K562 (cell line): ENCODE measurements around the gene CD36. TPM values are rescaled to one million over a fixed set of nuclear protein-coding genes. Genes with fewer than 3 reads are reported as not detected.

Experiments used
- ATAC-seq: fragments of 200-7000 bp; cut with Tn5 transposase; 3 replicates; pipeline ENCODE4 v1.9.1; 2020; ENCODE audit warnings: moderate library complexity
- BruUV-seq: library from RNA; stranded (reverse); fragments of 400-500 nt; replicated peaks from 2 replicates; lab custom pipeline; 2021; lab: Mats Ljungman, UMichigan
- CTCF ChIA-PET: fragments of 300-600 bp; formaldehyde crosslinking; extraction: SDS; loops from one replicate; lab custom pipeline; 2021; ENCODE audit warnings: low intra/inter-chr PET ratio; lab: Yijun Ruan, JAX
- POLR2A ChIA-PET: fragments of 300-600, 350-650 bp; sonication (Branson Sonifier 250); formaldehyde crosslinking; extraction: SDS; loops from one replicate; lab custom pipeline; 2021; ENCODE audit warnings: antibody characterized with exemption, inconsistent platforms; lab: Yijun Ruan, JAX
- DNase-seq, 4 experiments: peaks; one replicate each; pipeline versions ENCODE4 v3.0.0 to v3.0.0-alpha.2; 2011 to 2018; ENCODE audit warnings: low spot score in 3 of 4, mixed read lengths in 3 of 4; ENCODE audit errors: extremely low read depth in 1 of 4
- FAIRE-seq: peaks from 2 replicates; lab custom pipeline; 2011; peaks lifted over from hg19 to GRCh38; lab: Jason Lieb, UNC
- H2AFZ ChIP-seq: 2 replicates; pipeline ENCODE4 v1.6.0; 2011; ENCODE audit warnings: low read depth, low read length, control low read depth, inconsistent platforms
- H3K27ac ChIP-seq: fragments of 200-600 bp; 3 replicates; pipeline ENCODE4 v1.8.0; 2011; ENCODE audit warnings: low read depth, mild to moderate bottlenecking, control low read depth, inconsistent platforms, low read length, moderate library complexity, mixed read lengths; ENCODE audit errors: extremely low read depth
- H3K27me3 ChIP-seq, 2 experiments: fragments of 300-600 bp in 1 of 2; 2 replicates in 1 of 2; 3 replicates in 1 of 2; pipeline versions ENCODE4 v1.6.0 to v1.8.0; 2011; ENCODE audit warnings: inconsistent platforms in 2 of 2, low read length in 2 of 2, mild to moderate bottlenecking in 1 of 2, mixed read lengths in 1 of 2, moderate library complexity in 1 of 2; ENCODE audit not compliant: control insufficient read depth in 2 of 2, insufficient read depth in 2 of 2
- H3K36me3 ChIP-seq: fragments of 300-600 bp; 3 replicates; pipeline ENCODE4 v1.8.0; 2011; ENCODE audit warnings: mild to moderate bottlenecking, low read length, inconsistent platforms; ENCODE audit not compliant: control insufficient read depth, insufficient read depth
- H3K4me1 ChIP-seq, 2 experiments: fragments of 200-600 bp in 1 of 2; replicated peaks in 1 of 2; 2 replicates in 1 of 2; 3 replicates in 1 of 2; pipeline versions ENCODE4 v1.5.1 to v1.8.0; 2011; ENCODE audit warnings: inconsistent platforms in 2 of 2, low read length in 2 of 2, mild to moderate bottlenecking in 1 of 2, mixed read lengths in 1 of 2, moderate library complexity in 1 of 2; ENCODE audit not compliant: control insufficient read depth in 2 of 2, insufficient read depth in 2 of 2
- H3K4me2 ChIP-seq: 2 replicates; pipeline ENCODE4 v1.6.1; 2011; ENCODE audit warnings: low read length, control low read depth, inconsistent platforms, mixed read lengths; ENCODE audit not compliant: insufficient read depth
- H3K4me3 ChIP-seq: fragments of 200-600 bp; sonication (generic), shearing (Covaris generic); 2 replicates; pipeline ENCODE4 v1.5.1; 2016; ENCODE audit warnings: control low read depth, inconsistent platforms
- H3K79me2 ChIP-seq: fragments of 200-600 bp; 3 replicates; pipeline ENCODE4 v1.8.0; 2011; ENCODE audit warnings: low read length, inconsistent platforms; ENCODE audit not compliant: control insufficient read depth, insufficient read depth
- H3K9ac ChIP-seq, 2 experiments: 2 replicates each; pipeline versions ENCODE4 v1.6.0 to v1.6.1; 2011; ENCODE audit warnings: low read depth in 2 of 2, low read length in 2 of 2, control low read depth in 1 of 2, inconsistent platforms in 1 of 2, mild to moderate bottlenecking in 1 of 2, mixed read lengths in 1 of 2; ENCODE audit not compliant: insufficient read depth in 1 of 2
- H3K9me1 ChIP-seq: one replicate; pipeline ENCODE4 v1.6.0; 2011; ENCODE audit warnings: inconsistent platforms, mild to moderate bottlenecking, low read length, moderate library complexity; ENCODE audit not compliant: control insufficient read depth, insufficient read depth
- H3K9me3 ChIP-seq: replicated peaks from 2 replicates; pipeline ENCODE4 v1.5.1; 2011; ENCODE audit warnings: low read depth, low read length, inconsistent platforms; ENCODE audit not compliant: control insufficient read depth, insufficient read depth
- H4K20me1 ChIP-seq: replicated peaks from 2 replicates; pipeline ENCODE4 v1.6.1; 2011; ENCODE audit warnings: low read length, inconsistent platforms, mixed read lengths; ENCODE audit not compliant: control insufficient read depth, insufficient read depth
- ARID4B ChIP-seq: sonication (generic); formaldehyde crosslinking; IDR thresholded peaks from 2 replicates; pipeline ENCODE4 v1.8.0; 2022; ENCODE audit warnings: mild to moderate bottlenecking, missing genetic modification reagents
- IFI16 ChIP-seq: fragments of 250-450 bp; sonication (Bioruptor Pico); IDR thresholded peaks from 2 replicates; pipeline ENCODE4 v2.1.2; 2022; ENCODE audit warnings: mild to moderate bottlenecking, inconsistent platforms
- KLF16 ChIP-seq: IDR thresholded peaks from 2 replicates; pipeline ENCODE4 v1.6.1; 2016; ENCODE audit warnings: antibody characterized with exemption
- MED1 ChIP-seq: sonication (generic); formaldehyde crosslinking; IDR thresholded peaks from 2 replicates; pipeline ENCODE4 v1.8.1; 2023; ENCODE audit warnings: missing genetic modification reagents, borderline replicate concordance
- MTA1 ChIP-seq: fragments of 450-650 bp; IDR thresholded peaks from 2 replicates; pipeline ENCODE4 v1.6.1; 2017; ENCODE audit warnings: borderline replicate concordance
- PHB2 ChIP-seq: fragments of 450-650 bp; IDR thresholded peaks from 2 replicates; pipeline ENCODE4 v1.6.1; 2017; ENCODE audit warnings: low read depth
- PHF8 ChIP-seq: fragments of 200-600 bp; sonication (generic); IDR thresholded peaks from 2 replicates; pipeline ENCODE4 v1.6.1; 2012; ENCODE audit warnings: mixed run types, mild to moderate bottlenecking, inconsistent platforms, low read length, moderate library complexity, borderline replicate concordance
- SIN3A ChIP-seq, 2 experiments: fragments of 150-350 bp in 1 of 2; IDR thresholded peaks; 2 replicates each; pipeline ENCODE4 v1.6.1; 2011 to 2016; ENCODE audit warnings: borderline replicate concordance in 2 of 2, low read depth in 2 of 2, low read length in 2 of 2, mild to moderate bottlenecking in 2 of 2, moderate library complexity in 2 of 2; ENCODE audit not compliant: control insufficient read depth in 1 of 2
- STAG1 ChIP-seq: sonication (generic); formaldehyde crosslinking; IDR thresholded peaks from 2 replicates; pipeline ENCODE4 v1.5.0; 2020; ENCODE audit warnings: missing genetic modification reagents, borderline replicate concordance
- TCF7 ChIP-seq: sonication (generic); IDR thresholded peaks from 2 replicates; pipeline ENCODE4 v1.6.1; 2016; ENCODE audit warnings: antibody characterized with exemption, borderline replicate concordance
- TEAD2 ChIP-seq: fragments of 450-650 bp; IDR thresholded peaks from 2 replicates; pipeline ENCODE4 v1.6.1; 2016; ENCODE audit warnings: missing genetic modification characterization, control low read depth, missing compliant biosample characterization
- ZSCAN29 ChIP-seq: fragments of 450-650 bp; IDR thresholded peaks from 2 replicates; pipeline ENCODE4 v1.6.1; 2017
- WGBS: fragments of 100-300 bp; shearing (Covaris generic); methylation state at CpG from one replicate; pipeline ENCODE4 v1.1.6; 2016; ENCODE audit warnings: low coverage, mixed read lengths; ENCODE audit not compliant: insufficient coverage; ENCODE audit errors: missing lambda C conversion rate; 5-methylcytosine and 5-hydroxymethylcytosine counted together
- in situ Hi-C: fragments of 300-500 bp; cut with MboI; formaldehyde crosslinking; loops from 4 replicates; pipeline ENCODE4 v1.15.0; 2018; ENCODE audit warnings: inconsistent platforms, mixed read lengths
- intact Hi-C: fragments of 100-400 bp; cut with micrococcal nuclease; formaldehyde crosslinking; loops from 2 replicates; pipeline ENCODE4 v1.14.2; 2022
- polyA plus RNA-seq, 8 experiments: library from polyadenylated mRNA; depleted of rRNA in 4 of 8; stranded (reverse) in 5 of 8; unstranded in 3 of 8; fragments of >200 nt; fragmentation: Nextera tagmentation in 2 of 8; fragmentation: Illumina TruSeq in 1 of 8; extraction: Ambion mirVana in 2 of 8; extraction: Trizol in 1 of 8; gene quantifications; 2 replicates each; pipeline versions ENCODE4 v1.2.1 to v1.2.3, GENCODE V29; 2011 to 2014; ENCODE audit warnings: inconsistent platforms in 1 of 8, missing spikeins in 1 of 8
- total RNA-seq, 7 experiments: library from RNA; depleted of rRNA in 6 of 7; stranded (reverse); fragments of >200 nt in 6 of 7; fragmentation: Illumina TruSeq in 2 of 7; extraction: Trizol in 2 of 7; gene quantifications; 2 replicates each; pipeline versions ENCODE4 v1.2.1 to v1.2.3, GENCODE V29; 2011 to 2021; ENCODE audit warnings: low replicate concordance in 1 of 7

The CD36 gene
- total and polyA plus RNA-seq, 9 of the 15 experiments (the other 6 are each of a cell fraction or from before 2014, with no cell fraction given), result 0.09 to 4.0 (median 0.42) TPM

DNA sequence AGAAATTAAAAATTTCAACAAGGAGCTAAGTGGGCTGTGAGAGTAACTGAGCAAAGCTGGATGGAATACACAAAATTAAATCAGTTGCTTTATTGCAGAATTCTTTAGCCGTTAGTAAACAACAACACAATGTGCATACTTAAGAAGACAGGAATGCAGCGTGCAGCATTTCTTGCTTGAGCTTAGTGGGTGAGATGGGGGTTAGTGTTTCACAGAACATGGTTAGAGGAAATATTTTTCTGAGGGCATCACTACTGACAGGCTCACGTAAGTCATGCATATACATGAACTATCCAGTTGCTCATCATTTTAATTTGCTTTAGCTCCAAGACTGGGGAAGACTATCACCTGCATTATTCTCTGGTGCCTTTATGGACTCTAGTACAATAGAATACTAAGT is 80.8 kb downstream of the CD36 start (continued):
- no peak for TF ChIP-seq PHF8

GRCh38 chr7:80720146-80720545 is 81.7 kb downstream of the CD36 start:
- Histone ChIP-seq H2AFZ (no peak overlapping the region), H3K27ac (no peak overlapping the region), H3K4me3 (no peak overlapping the region), H3K9me1 (no peaks in the 10 kb centered on the region), H3K4me2 (no peak overlapping the region), H3K27me3 (no peaks in the 10 kb centered on the region), H3K4me1 (no peaks in the 10 kb centered on the region), H4K20me1 (no peaks in the 10 kb centered on the region), H3K79me2 (no peaks in the 10 kb centered on the region), H3K9me3 (no peaks in the 10 kb centered on the region), H3K9ac (no peak overlapping the region), H3K36me3 (no peaks in the 10 kb centered on the region)
- no TSS peak for BruUV-seq
- intact Hi-C loops (no loop called here), in situ Hi-C loops (no loop called here)
- ChIA-PET CTCF (no interaction called here), POLR2A (no interaction called here)
- DNase-seq, result no peak
- 2% methylated on average over 3 of the region's 3 CpGs for WGBS
- no peak for ATAC-seq
- TF ChIP-seq TEAD2, result no peak
- TF ChIP-seq KLF16, result no peak
- TF ChIP-seq ZSCAN29, result no peak
- TF ChIP-seq IFI16, result no peak
- TF ChIP-seq ARID4B (CRISPR knock-in tag), result no peak
- no peak for TF ChIP-seq MED1 (CRISPR knock-in tag)
- no peak for TF ChIP-seq TCF7
- TF ChIP-seq SIN3A (IDR thresholded peaks at IDR 0.05; ENCODE audit: borderline replicate concordance in 2 of 2, control insufficient read depth in 1 of 2, low read depth in 2 of 2, low read length in 2 of 2), result no peak
- TF ChIP-seq STAG1 (CRISPR knock-in tag), result no peak
- TF ChIP-seq MTA1, result no peak
- TF ChIP-seq PHB2, result no peak
- FAIRE-seq, result no peak
